K562 (cell line): ENCODE results near the gene KLK10.
A peak's percentile ranks its signal among the peaks of the same experiment; 100 is the strongest.

Experiments
- TF ChIP-seq, protein P1 (sequence below): sonication (generic); formaldehyde crosslinking; IDR thresholded peaks from 2 replicates; pipeline ENCODE4 v1.8.1; 2023; ENCODE audit warnings: mild to moderate bottlenecking, missing genetic modification reagents
- TF ChIP-seq, protein P2 (sequence below), 3 experiments: IDR thresholded peaks in 2 of 3; conservative IDR thresholded peaks in 1 of 3; 2 replicates each; pipeline ENCODE4 v1.5.1; 2011 to 2012; ENCODE audit warnings: low read length in 3 of 3, mild to moderate bottlenecking in 3 of 3, control low read depth in 2 of 3, improper control_type of control experiment in 1 of 3, inconsistent platforms in 1 of 3, low read depth in 1 of 3, mixed read lengths in 1 of 3, moderate library complexity in 1 of 3; ENCODE audit not compliant: insufficient read depth in 2 of 3
- TF ChIP-seq, protein P3 (sequence below): fragments of 450-650 bp; IDR thresholded peaks from 2 replicates; pipeline ENCODE4 v1.6.1; 2016; ENCODE audit warnings: antibody characterized with exemption
- TF ChIP-seq, protein P4 (sequence below): sonication (generic); formaldehyde crosslinking; IDR thresholded peaks from 2 replicates; pipeline ENCODE4 v1.8.0; 2023; ENCODE audit warnings: mild to moderate bottlenecking, missing genetic modification reagents

DNA sequence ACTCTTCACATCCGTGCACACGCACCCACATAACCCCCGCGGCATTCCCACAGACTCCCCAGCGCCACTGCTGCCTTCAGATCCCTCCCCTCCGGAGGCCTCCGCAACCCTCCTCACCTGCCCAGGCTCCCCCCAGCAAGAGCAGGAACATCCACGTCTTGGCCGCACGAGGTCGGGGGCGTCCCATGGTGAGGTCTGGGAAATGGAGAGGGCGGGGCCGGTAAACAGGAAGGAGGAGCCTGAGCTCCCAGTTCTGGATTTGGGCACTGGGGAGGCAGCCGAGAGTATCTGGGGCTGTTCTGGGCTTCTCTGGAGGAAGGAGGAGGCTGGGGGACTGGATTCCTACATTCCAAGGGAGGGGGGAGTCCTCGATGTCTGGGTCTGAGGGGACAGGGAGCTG, 18.5 kb downstream of the KLK10 start:
- TF ChIP-seq, protein P1, sequence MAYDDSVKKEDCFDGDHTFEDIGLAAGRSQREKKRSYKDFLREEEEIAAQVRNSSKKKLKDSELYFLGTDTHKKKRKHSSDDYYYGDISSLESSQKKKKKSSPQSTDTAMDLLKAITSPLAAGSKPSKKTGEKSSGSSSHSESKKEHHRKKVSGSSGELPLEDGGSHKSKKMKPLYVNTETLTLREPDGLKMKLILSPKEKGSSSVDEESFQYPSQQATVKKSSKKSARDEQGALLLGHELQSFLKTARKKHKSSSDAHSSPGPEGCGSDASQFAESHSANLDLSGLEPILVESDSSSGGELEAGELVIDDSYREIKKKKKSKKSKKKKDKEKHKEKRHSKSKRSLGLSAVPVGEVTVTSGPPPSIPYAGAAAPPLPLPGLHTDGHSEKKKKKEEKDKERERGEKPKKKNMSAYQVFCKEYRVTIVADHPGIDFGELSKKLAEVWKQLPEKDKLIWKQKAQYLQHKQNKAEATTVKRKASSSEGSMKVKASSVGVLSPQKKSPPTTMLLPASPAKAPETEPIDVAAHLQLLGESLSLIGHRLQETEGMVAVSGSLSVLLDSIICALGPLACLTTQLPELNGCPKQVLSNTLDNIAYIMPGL (CRISPR knock-in tag) = no peak
- TF ChIP-seq, protein P2, sequence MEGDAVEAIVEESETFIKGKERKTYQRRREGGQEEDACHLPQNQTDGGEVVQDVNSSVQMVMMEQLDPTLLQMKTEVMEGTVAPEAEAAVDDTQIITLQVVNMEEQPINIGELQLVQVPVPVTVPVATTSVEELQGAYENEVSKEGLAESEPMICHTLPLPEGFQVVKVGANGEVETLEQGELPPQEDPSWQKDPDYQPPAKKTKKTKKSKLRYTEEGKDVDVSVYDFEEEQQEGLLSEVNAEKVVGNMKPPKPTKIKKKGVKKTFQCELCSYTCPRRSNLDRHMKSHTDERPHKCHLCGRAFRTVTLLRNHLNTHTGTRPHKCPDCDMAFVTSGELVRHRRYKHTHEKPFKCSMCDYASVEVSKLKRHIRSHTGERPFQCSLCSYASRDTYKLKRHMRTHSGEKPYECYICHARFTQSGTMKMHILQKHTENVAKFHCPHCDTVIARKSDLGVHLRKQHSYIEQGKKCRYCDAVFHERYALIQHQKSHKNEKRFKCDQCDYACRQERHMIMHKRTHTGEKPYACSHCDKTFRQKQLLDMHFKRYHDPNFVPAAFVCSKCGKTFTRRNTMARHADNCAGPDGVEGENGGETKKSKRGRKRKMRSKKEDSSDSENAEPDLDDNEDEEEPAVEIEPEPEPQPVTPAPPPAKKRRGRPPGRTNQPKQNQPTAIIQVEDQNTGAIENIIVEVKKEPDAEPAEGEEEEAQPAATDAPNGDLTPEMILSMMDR (IDR thresholded peaks at IDR 0.05 in 2 of 3, conservative IDR thresholded peaks at IDR 0.05 in 1 of 3; ENCODE audit: insufficient read depth in 2 of 3, low read depth in 1 of 3, low read length in 3 of 3) = peak; percentile 10 to 51 (median 28); a peak in 3 of 6 replicates
- TF ChIP-seq, protein P3, sequence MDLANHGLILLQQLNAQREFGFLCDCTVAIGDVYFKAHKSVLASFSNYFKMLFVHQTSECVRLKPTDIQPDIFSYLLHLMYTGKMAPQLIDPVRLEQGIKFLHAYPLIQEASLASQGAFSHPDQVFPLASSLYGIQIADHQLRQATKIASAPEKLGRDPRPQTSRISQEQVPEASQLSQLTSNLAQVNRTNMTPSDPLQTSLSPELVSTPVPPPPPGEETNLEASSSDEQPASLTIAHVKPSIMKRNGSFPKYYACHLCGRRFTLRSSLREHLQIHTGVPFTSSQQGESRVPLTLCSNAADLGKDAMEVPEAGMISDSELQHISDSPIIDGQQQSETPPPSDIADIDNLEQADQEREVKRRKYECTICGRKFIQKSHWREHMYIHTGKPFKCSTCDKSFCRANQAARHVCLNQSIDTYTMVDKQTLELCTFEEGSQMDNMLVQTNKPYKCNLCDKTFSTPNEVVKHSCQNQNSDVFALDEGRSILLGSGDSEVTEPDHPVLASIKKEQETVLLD = no peak
- TF ChIP-seq, protein P4, sequence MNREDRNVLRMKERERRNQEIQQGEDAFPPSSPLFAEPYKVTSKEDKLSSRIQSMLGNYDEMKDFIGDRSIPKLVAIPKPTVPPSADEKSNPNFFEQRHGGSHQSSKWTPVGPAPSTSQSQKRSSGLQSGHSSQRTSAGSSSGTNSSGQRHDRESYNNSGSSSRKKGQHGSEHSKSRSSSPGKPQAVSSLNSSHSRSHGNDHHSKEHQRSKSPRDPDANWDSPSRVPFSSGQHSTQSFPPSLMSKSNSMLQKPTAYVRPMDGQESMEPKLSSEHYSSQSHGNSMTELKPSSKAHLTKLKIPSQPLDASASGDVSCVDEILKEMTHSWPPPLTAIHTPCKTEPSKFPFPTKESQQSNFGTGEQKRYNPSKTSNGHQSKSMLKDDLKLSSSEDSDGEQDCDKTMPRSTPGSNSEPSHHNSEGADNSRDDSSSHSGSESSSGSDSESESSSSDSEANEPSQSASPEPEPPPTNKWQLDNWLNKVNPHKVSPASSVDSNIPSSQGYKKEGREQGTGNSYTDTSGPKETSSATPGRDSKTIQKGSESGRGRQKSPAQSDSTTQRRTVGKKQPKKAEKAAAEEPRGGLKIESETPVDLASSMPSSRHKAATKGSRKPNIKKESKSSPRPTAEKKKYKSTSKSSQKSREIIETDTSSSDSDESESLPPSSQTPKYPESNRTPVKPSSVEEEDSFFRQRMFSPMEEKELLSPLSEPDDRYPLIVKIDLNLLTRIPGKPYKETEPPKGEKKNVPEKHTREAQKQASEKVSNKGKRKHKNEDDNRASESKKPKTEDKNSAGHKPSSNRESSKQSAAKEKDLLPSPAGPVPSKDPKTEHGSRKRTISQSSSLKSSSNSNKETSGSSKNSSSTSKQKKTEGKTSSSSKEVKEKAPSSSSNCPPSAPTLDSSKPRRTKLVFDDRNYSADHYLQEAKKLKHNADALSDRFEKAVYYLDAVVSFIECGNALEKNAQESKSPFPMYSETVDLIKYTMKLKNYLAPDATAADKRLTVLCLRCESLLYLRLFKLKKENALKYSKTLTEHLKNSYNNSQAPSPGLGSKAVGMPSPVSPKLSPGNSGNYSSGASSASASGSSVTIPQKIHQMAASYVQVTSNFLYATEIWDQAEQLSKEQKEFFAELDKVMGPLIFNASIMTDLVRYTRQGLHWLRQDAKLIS (CRISPR knock-in tag) = no peak
